ENCODE results near the gene LY6G5B.
A peak's percentile ranks its signal among the peaks of the same experiment; 100 is the strongest.

LY6G5B gene

DNA sequence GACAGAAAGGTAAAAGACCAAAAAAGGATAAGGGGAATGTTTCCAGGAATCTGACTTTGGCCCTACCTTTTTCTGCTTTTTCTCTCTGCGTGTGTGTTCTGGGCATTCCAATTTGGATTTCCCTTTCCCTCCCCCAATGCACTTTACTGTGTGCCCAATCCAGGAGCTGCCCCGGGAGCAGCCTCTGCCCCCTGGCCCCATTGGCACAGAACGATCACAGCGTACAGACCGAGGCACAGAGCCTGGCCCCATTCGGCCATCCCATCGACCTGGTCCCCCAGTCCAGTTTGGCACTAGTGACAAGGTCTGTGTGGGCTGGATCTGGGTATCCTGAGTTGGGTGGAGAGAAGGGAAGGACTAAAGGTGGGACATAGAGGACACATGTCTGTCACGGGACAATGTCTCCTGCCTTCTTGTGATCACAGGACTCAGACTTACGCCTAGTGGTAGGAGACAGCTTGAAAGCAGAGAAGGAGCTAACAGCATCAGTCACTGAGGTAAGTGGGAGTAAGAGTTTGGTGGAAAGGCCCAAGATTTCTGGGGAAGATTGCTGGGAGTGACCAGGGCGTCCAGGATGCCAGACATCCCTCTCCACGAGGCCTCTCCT, 34.7 kb upstream of the LY6G5B start:
- H3K27me3 ChIP-seq (ENCODE audit: insufficient read depth, low read depth, severe bottlenecking), result no peaks in the 10 kb centered on the region
- H3K4me3 ChIP-seq (ENCODE audit: low read depth, low read length), result no peak overlapping the region
- DNase-seq, result no peak
- H3K36me3 ChIP-seq, result peaks cover 98% of the 10 kb centered on the region
- H3K9me3 ChIP-seq (ENCODE audit: severe bottlenecking), result no peaks in the 10 kb centered on the region
- TF ChIP-seq, protein P1, sequence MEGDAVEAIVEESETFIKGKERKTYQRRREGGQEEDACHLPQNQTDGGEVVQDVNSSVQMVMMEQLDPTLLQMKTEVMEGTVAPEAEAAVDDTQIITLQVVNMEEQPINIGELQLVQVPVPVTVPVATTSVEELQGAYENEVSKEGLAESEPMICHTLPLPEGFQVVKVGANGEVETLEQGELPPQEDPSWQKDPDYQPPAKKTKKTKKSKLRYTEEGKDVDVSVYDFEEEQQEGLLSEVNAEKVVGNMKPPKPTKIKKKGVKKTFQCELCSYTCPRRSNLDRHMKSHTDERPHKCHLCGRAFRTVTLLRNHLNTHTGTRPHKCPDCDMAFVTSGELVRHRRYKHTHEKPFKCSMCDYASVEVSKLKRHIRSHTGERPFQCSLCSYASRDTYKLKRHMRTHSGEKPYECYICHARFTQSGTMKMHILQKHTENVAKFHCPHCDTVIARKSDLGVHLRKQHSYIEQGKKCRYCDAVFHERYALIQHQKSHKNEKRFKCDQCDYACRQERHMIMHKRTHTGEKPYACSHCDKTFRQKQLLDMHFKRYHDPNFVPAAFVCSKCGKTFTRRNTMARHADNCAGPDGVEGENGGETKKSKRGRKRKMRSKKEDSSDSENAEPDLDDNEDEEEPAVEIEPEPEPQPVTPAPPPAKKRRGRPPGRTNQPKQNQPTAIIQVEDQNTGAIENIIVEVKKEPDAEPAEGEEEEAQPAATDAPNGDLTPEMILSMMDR (IDR thresholded peaks at IDR 0.05; ENCODE audit: low read depth, low read length), result no peak
- no peak overlapping the region for H3K27ac ChIP-seq

DNA sequence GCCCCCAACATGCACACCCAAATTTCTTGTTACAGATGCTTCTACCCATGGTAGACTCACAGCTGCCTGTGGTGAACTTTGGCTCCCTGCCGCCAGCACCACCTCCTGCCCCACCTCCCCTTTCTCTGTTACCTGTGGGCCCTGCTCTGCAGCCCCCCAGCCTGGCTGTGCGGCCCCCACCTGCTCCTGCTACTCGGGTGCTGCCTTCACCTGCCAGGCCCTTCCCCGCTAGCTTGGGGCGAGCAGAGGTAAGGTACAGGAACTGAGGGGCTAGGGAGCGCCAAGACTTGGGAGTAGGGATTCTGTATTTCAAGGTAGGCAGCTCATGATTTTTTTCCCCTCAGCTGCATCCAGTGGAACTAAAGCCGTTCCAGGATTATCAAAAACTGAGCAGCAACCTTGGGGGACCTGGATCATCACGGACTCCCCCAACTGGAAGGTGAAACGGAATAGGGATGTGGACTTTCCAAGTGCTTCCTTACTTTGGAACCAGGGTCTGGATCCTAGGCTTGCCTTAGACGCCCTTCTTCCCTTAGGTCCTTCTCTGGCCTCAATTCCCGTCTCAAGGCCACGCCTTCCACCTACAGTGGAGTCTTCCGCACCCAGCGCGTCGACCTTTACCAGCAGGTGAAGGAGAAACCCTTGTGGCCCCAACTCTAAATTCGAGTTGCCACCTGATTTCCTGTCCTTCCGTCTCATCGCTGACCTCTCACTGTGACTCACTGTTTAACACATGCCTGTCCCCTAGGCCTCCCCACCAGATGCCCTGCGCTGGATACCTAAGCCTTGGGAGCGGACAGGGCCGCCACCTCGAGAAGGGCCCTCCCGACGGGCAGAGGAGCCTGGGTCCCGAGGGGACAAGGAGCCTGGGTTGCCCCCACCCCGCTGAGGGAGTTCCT, 32.8 kb upstream of the LY6G5B start:
- H3K4me3 ChIP-seq (ENCODE audit: low read depth, low read length), result no peak overlapping the region
- H3K27me3 ChIP-seq (ENCODE audit: insufficient read depth, low read depth, severe bottlenecking), result no peaks in the 10 kb centered on the region
- TF ChIP-seq, protein P1 (IDR thresholded peaks at IDR 0.05; ENCODE audit: low read depth, low read length), result no peak
- H3K9me3 ChIP-seq (ENCODE audit: severe bottlenecking), result no peaks in the 10 kb centered on the region
- peaks cover 98% of the 10 kb centered on the region for H3K36me3 ChIP-seq
- H3K27ac ChIP-seq, result no peak overlapping the region; the same call in 1 of the 2 replicates
- no peak for DNase-seq

DNA sequence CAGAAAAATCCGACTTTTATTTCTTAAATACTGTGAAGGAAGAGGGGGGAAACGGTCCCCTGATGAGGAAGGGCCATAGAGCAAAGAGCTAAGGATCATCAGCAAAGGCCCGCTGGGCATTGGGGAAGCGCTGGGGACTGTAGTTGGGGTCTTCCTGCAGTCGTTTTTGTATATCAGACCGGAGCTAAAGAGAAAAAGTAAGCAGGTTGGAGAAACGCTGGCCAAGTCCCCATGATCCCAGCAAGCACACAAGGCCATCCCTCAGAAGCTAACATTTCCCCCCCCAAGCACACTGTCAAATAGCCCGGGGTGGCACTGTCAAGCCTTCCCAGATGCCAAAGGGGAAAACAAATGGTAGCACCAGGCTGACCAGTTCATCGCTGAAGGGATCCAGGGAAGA, 30.7 kb upstream of the LY6G5B start:
- TF ChIP-seq, protein P1 (IDR thresholded peaks at IDR 0.05; ENCODE audit: low read depth, low read length), result no peak
- no peak overlapping the region for H3K4me3 ChIP-seq (ENCODE audit: low read depth, low read length)
- no peaks in the 10 kb centered on the region for H3K9me3 ChIP-seq (ENCODE audit: severe bottlenecking)
- H3K36me3 ChIP-seq, result peaks cover 96% of the 10 kb centered on the region
- no peaks in the 10 kb centered on the region for H3K27me3 ChIP-seq (ENCODE audit: insufficient read depth, low read depth, severe bottlenecking)
- no peak for DNase-seq
- peak overlapping the region; percentile 33 for H3K27ac ChIP-seq

DNA sequence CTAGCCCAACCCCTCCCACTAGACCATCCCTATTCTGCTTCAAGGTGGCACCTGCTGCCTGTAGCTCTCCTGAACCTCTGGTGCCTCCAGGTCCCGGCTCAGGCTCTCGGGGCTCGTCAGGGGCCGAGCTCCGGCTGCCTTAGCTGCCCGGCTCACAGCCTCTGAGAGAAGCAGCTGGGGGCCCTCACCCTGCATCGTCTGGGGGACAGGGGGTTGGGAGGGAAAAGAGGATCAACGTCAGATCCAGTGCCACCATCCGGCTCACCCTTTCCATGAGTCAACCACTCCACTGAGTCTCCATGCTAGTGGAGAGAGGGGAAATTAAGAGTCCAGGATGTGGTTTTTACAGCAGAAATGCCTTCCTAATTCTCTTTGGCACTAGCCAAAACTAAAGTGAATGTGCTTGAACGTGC, 30.3 kb upstream of the LY6G5B start:
- H3K27me3 ChIP-seq (ENCODE audit: insufficient read depth, low read depth, severe bottlenecking), result no peaks in the 10 kb centered on the region
- H3K27ac ChIP-seq, result peak overlapping the region; percentile 33
- H3K4me3 ChIP-seq (ENCODE audit: low read depth, low read length), result no peak overlapping the region
- DNase-seq, result peak; percentile 68
- no peaks in the 10 kb centered on the region for H3K9me3 ChIP-seq (ENCODE audit: severe bottlenecking)
- peaks cover 96% of the 10 kb centered on the region for H3K36me3 ChIP-seq
- TF ChIP-seq, protein P1 (IDR thresholded peaks at IDR 0.05; ENCODE audit: low read depth, low read length), result no peak

DNA sequence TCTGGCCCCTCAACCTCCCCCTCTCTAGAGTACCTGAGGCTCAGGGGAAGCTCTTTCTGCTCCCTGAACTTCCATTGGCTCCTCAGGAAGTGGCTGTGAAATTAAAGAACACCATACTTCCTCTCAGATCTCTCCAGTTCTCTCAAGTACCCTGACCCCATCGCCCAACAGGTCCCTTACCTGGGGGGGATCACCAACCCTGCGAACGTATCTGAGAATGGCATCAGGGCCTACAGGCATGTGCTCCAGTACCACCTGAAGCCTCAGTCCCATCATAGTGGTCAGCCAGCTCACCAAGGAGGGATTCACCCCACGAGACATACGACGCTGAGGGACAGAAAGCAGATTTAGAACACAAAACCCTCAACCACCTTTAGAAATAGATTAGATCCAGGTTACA, 29.2 kb upstream of the LY6G5B start:
- no peak overlapping the region; the same call in 1 of the 2 replicates for H3K27ac ChIP-seq
- H3K36me3 ChIP-seq, result peaks cover 96% of the 10 kb centered on the region
- H3K27me3 ChIP-seq (ENCODE audit: insufficient read depth, low read depth, severe bottlenecking), result no peaks in the 10 kb centered on the region
- no peaks in the 10 kb centered on the region for H3K9me3 ChIP-seq (ENCODE audit: severe bottlenecking)
- no peak overlapping the region for H3K4me3 ChIP-seq (ENCODE audit: low read depth, low read length)
- DNase-seq, result no peak
- TF ChIP-seq, protein P1 (IDR thresholded peaks at IDR 0.05; ENCODE audit: low read depth, low read length), result no peak
